ENCODE results near the gene PLCB4.
"Not testable (repeated sequence)": the region's sequence is repeated elsewhere in the genome, so short reads cannot be mapped to it uniquely, and the experiment has no call there.

PLCB4 gene

DNA sequence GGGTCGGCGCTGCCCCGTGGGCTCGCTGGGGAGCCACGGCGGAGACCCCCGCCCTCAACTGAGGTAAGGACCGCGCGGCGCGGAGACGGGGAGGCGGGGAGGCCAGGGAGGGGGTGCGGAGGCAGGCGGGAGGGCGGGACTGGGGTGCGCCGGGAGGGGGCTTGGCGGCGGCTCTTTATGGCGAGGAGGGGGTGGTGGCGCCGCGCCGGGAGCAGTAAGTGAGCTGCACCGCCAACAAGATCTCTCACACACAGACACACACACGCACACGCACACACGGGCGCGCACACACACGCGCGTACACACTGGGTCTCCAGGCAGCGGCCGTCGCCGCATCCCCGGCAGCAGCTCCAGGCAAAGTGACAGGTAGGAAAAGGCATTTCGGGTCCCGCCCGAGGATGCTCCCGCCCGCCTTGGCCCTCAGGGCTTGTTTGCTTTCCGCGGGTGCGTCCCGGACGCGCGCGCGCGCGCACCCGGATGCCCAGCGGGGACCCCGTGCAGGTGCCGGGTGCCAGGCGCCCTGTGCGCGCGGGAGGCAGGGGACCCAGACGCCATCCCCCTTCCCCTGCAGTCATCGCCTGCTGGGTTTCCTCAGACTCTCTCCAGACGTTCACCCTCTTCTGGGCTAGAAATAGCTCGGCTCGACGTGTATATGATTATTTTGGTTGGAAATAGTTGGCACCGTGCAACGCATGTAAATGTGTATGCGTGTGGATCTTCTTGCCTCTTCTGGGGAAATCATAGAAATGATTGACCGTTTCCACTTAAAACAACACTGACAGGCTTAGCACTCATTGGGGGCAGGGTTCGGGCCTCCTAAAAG, at the start of gene PLCB4:
TSS of gene PLCB4 (plus strand) at position 247 of the 823 bp plus-strand sequence. CDS start 238,728 bp downstream, outside the sequence.
- FAIRE-seq = no peak

DNA sequence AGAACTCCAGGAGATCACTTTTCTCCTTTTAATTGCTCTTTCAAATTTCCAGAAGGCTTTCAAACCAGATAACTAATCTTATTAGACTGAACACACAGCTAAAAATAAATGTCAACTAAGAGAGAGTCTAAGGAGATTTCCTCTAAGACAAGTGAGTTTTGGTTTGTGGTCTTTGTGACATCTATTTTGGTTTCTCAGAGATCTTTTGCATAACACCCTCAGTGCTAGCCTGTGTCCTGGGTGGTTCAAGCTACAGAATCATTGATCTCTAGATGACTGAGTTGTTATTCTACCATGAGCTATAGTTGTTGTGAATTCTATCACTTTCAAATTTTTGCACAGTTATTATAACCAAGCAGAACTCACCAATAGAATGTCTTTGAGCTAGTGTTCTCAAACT, 49.1 kb upstream of the PLCB4 start:
- FAIRE-seq = no peak

DNA sequence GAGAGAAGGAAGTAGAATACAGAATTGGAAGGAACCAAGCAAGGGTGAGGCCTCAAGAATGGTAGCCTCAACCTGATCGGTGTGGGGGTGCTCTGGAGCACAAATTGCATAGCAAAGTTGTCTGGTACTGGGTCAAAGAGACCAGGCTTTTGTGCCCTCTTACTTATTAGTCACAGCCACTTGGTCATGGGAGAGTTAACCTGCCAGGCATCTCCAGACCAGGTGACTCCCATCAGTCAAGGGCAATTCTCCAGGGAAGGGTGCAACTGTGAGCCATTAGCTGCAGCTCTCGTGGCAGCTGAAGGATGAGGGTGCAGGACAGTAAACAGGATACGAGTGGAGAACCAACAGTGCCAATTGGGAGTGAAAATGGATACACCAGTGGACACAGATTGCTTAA, 47.7 kb upstream of the PLCB4 start:
- no peak for FAIRE-seq

DNA sequence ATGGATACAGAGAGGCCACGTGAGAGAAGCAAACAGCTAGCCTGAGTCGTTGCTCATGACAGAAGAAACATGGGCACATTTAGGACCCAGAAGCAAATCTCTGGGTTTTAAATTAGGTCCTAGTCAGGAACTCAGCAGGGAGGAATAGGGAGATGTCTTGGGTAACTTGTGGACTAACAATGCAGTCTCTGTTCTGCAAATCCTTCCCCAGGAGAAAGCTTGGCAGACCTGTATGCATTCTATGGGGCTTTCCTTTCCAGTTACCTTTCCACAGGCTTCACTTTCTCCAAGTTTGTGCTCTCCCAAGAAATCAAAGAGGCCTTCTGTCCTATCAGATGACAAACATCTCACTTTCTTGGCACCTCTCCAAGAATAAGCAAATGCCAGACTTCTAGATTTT, 47.2 kb upstream of the PLCB4 start:
- no peak for FAIRE-seq

DNA sequence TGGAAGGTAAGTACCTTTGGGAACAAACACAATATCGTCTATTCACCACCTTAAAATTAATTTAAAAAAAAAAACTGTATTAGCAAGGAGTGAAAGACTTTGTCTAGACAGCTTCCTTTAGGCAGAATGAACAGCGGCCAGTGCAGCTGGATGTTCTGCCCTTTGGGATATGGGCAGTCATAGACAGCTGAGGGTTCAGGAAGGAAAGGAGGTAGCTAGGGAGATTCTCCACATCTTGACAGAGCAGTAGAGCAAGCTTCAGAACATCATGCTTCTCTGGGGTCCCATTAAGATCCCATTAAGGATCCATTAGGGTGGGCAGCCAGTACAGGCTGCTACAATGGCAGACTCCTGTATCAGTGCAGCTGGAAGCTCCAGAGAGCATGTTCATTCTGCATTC, 46.5 kb upstream of the PLCB4 start:
- no peak for FAIRE-seq

DNA sequence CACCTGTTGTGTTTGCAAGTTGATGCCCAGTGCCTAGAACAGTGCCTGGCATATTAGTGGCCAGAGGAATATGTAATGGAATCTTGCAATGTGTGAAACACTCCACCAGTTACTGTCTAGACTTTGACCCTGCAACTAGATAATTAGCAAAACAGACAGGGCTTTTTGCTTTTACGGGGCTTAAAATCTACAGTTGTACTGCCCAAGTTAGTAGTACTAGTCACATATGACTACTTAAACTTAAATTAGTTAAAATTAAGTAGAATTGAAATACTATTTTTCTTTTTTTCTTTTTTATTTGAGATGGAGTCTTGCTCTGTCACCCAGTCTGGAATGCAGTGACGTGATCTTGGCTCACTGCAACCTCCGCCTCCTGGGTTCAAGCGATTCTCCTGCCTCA, 44.3 kb upstream of the PLCB4 start:
- no peak for FAIRE-seq

DNA sequence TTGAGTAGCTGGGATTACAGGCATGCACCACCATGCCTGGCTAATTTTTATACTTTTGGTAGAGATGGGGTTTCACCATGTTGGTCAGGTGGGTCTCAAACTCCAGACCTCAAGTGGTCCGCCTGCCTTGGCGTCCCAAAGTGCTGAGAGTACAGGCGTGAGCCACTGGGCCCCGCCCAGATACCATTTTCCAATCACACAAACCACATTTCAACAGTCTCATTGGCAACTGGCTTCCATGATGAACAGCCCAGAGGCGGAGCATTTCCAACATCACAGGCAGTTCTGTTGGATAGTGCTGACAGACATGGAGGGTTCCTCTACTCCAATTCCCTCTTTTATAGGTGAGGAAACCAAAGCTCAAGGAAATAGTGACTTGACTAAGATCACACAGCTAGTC, 43.9 kb upstream of the PLCB4 start:
- no peak for FAIRE-seq

DNA sequence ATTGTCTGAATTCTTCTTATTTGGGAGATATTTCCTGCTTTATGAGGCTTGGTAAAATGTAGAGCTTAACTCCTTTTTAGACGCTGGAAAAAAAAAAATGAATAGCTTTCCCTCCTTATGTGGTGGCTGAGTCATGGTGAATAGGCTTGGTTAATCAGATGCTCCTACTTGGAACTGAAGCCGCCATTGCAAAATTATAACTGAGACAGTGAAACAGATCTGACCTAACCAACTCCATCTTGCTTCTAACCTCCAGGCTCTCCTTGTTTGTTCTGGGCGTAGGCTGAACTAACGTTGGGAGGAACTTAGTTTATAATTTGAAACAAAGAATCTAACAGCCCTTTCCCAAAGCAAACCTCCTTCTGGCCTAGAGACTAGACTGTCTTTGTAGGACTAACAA, 43.2 kb upstream of the PLCB4 start:
- no peak for FAIRE-seq

DNA sequence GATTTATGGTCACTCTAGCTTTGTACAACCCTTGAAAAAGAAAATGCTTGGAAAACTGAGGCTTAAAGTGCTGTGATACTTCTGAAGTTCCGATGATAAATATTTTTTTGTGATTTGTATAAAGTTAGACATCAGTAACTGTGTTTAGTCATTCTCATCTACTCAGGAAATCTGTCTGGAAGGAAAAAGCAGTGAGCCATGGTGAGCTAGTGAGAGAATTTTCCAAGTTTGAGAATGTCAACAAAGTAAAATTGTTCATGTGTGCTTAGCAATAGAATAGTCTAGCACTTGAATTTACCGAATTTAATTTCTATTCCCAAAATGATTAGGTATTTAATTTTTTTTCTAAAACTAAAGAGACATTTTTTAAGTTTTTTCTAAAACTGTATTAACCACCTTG, 41.3 kb upstream of the PLCB4 start:
- FAIRE-seq = no peak

DNA sequence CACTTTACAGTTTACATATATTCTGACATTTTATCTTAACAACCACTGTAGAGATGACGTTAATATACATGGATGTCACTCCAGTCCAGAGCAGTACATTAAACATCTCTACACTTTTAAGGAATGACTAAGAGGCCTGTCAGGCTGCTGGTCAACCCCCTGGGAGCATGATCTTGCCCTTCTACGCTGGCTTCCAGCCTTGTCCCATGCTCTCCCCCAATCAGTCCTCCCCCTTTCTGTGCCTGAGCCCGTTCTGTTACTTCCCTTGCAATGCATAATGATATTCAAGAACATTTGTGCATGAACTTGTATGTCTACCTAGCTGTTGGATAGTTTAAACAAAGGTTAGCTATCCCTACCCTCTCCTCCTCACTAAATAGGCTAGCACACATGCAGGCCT, 40.5 kb upstream of the PLCB4 start:
- FAIRE-seq = no peak

DNA sequence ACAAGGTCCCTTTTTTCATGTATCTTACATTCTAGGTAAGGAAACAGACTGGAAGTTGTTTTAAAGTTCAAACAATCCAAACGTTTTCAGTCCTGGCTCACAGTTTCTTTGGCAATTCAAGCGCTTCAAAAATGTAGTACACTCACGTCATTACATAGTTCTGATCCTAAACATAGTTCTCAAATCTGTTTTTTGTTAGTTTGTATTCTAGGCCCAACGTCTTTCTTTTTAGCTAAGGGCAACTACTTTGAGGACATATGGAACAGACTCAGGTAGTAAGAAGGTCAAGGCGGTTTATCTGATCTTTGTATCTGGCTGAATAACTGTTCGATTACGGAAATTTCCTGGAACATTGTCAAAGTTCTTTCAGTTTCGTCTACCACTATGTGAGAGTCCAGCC, 36.9 kb upstream of the PLCB4 start:
- no peak for FAIRE-seq

DNA sequence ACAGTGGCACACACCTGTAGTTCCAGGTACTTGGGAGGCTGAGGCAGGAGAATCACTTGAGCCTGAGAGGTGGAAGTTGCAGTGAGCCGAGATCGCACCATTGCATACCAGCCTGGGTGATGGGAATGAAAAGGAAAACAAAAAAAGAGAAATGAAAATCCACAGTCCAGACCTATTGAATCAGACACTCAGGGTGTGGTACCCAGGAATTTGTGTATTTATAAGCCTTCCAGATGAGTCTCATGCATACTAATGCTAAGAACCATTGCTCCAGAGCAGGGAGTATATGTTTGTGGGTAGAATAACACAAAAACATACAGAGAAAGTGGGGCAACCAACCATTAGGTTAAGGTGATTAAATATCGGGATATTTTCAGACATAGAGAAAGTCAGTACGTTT, 36.1 kb upstream of the PLCB4 start:
- no peak for FAIRE-seq

DNA sequence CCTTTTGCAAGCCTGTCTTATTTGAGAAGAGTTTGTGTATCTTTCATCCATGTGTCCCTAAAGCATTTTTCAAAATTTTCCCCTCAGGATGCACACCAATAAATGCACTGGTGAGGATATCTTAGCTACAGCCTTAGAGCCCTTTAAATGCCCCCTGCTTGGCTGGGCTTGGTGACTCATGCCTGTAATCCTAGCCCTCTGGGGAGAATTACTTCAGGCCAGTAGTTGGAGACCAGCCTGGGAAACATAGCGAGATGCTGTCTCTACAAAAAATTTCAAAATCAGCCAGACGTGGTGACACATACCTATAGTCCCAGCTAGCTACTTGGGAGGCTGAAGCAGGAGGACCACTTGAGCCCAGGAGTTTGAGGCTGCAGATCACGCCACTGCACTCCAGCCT, 33.8 kb upstream of the PLCB4 start:
- FAIRE-seq = no peak

DNA sequence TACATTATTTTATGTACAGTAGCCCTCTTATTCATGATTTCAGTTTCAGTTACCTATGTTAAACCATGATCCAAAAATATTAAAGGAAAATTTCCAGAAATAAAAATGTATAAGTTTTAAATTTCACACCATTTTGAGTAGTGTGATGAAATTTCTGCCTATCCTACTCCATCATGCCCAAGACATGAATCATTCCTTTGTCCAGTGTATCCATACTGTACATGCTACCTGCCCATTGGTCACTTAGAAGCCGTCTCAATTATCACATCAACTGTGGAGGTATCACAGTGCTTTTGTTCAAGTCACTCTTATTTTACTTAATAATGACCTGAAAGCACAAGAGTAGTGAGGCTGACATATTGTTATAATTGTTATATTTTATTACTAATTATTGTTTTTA, 32.3 kb upstream of the PLCB4 start:
- FAIRE-seq = no peak

DNA sequence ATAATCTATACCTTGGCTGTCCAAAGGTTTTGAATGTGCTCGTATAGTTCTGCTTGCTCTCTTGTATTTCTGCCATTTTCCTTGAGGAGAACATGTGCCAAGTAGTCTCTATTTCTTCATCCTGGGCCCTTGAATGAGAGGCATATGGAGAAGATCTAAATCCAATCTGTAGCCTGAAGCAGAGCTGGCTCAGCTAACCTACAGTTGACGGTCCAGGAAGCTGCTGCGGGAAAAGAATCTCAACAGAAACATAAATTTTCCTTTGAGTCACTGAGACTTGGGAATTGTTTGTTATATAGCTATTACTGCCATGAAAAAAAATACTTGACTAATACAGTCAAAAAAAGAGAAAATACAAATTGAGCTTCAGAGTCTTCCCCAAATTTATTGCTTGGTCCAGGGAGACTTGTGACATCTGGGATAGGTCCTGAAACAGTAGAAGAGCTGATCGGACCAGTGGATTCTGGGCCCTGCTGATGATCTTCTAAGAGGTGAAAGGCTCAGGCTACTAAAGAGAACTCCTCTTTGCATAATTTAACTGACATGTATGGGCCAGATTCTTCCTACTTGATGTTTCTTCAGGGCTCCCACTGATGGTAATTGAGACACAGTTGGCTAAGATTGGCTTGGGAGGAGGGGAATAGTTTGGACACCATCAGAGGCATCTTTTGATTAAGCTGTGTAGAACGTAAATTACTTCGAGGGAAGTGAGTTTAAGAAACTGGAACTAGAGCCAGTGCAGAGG, 29.9 kb upstream of the PLCB4 start:
- FAIRE-seq = no peak

DNA sequence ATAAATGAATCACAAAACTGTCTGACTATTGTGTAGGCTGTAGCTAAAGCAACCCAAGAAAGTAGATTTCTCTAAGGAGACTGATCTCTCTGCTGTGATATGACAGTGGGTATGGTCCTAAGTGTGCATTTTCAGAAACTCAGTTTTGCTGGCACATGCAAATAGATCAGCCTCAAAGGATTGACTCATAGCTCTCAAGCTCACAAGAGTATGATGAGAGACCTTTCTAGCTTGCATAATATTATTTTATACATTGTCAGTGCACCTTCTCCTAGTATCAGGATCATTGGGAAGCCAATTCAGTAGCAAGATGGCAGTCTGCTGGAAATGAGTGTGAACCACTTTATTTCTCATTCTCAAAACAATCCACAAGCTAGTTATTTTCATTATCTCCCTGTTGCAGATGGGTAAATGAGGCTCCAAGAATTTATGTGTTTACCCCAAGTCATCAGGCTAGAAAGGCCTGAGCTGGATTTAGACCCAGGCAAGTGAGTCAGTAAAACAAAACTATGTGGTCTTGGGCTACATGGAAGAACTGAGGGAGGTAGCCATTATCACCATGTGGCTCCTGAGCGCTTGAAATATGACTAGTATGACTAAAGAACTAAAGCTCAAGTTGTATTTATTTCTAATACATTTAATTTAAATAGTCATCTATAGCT, 27.9 kb upstream of the PLCB4 start:
- FAIRE-seq = no peak

DNA sequence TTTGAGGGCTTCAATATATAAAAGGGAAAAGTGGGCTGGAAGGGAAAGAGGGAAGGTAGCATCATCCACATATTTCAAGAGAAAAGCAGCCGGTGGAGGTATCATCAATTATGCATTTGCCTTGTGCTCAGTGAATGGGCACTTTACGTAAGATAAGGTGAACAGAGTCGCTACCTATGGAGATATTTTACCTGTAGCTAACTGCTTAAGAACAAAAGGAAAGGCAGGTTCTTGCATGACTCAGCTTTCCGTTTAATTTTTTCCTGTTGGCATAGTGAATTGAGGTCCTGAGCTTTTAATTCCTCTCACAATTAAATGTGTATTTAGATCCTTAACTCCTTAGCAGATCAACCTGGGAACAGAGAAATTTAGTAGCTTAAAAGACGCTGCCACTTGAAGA, 25.5 kb upstream of the PLCB4 start:
- FAIRE-seq = no peak

DNA sequence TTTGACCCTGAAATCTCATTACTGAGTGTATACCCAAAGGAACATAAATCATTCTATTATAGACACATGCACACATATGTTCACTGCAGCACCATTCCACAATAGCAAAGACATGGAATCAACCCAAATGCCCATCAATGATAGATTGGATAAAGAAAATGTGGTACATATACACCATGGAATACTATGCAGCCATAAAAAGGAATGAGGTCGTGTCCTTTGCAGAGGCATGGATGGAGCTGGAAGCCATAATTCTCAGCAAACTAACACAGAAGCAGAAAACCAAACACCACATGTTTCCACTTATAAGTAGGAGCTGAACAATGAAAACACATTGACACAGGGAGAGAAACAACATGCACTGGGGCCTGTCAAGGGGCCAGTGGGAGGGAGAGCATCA, 21.0 kb upstream of the PLCB4 start:
- not testable (repeated sequence) for FAIRE-seq

DNA sequence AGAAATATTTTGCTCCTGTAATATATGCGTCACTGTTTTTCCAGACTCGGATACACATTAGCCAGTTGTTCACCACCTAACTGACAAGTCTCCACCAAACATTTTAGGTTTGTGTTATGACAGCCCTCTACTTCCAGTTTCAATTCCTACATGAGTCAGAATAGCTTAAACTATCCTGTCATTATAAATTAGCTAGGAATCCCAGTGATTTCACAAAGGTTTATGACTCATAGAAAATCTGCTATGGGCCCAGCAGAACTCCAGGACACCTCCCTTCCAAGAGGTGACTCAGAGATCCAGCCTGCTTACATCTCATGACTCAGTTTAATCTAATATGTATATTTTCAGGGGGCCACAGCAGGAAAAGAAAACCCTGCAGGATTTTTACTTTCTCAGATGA, 17.4 kb upstream of the PLCB4 start:
- FAIRE-seq = no peak

DNA sequence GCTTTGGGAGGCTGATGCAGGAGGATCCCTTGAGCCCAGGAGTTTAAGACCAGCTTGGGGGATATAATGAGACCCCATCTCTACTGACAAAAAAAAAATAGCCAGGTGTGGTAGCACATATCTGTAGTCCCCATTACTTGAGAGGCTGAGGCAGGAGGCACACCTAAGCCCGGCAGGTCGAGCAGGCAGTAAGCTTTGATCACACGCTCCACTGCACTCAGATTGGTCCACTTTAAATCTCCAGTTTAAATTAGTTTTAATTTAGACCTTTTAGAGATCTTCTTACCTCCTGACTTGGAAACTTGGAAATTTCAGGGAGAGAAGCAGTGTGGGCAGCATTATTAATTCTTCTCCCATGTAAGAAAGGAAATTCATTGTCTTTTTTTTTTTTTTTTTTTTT, 16.8 kb upstream of the PLCB4 start:
- no peak for FAIRE-seq

DNA sequence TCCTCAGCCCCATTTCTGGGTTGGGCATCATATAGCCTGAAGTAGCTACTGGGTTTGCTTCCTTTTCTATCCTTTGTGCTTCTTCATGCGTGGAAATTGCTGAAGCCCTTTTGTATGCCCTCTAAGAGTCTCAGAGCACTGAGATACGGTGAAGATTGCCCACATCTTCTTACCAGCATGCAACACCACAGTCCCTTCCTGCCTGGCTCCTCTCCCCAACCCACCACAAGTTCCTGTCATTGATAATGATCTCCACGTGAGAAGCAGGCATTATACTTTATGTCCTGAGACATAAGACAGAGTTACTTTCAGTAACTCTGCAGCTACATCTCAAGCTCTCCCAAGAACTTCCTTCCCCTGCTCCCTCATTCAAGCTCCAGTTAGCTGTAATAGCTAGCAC, 15.8 kb upstream of the PLCB4 start:
- FAIRE-seq = no peak

DNA sequence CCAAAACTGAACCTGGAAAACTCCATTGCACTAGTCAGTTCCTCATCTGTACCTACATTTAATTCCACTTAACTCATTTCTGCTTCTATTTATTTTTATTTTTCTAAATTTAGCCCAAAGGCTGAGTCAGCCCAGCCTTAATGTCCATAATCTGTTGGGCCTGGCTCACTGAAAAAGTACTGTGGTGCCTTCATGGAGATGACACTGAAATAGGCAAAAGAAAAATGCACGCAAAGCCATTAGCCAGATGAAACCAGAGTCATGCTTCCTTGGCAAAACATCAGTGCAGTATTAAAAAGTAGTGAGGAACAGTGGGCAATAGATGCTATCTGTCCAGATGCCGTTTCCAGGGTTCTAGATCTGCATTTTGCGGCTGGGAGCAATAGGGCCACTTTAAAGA, 14.7 kb upstream of the PLCB4 start:
- no peak for FAIRE-seq

DNA sequence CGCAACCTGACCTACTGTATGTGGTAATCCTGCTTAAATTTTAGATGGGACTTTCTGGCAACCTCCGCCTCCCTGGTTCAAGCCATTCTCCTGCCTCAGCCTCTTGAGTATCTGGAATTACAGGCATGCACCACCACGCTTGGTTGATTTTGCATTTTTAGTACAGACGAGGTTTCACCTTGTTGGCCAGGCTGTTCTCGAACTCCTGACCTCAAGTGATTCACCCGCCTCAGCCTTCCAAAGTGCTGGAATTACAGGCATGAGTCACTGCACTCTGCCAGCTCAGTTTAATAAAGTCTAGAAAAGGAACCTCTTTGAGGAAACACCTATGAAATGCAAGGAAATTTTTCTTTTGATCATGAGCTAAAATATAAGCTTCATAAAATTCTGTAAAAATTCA, 9.0 kb upstream of the PLCB4 start:
- no peak for FAIRE-seq

DNA sequence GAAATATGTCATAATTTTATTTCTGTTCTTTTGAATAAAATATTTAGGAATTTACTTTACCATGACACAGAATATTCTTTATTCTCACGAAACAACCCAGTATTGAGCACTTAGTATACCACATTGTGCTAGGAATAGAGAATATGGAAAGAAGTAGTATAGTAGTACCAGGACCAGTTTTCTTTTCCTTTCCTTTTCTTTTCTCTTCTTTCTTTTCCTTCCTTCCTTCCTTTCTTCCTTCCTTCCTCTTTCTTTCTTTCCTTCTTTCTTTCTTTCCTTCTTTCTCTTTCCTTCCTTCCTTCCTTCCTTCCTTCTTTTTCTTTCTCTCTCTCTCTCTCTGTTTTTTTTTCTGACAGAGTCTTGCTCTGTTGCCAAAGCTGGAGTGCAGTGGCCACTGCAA, 7.5 kb upstream of the PLCB4 start:
- no peak for FAIRE-seq
